Fibroblast of the conjunctiva (primary cell): ENCODE data around the gene DKKL1.

Source experiments
- DNase-seq: peaks from one replicate; pipeline ENCODE4 v3.0.0-alpha.2; 2010; ENCODE audit warnings: low read depth

Gene DKKL1

GRCh38 chr19:49338023-49338677 lies 25.5 kb upstream of the DKKL1 start:
- no peak for DNase-seq

- DNase-seq: no peak
Measured at GRCh38 chr19:49338691-49339300, 24.9 kb upstream of the DKKL1 start.

GRCh38 chr19:49339301-49340068 lies 24.2 kb upstream of the DKKL1 start:
- peak; percentile 75 for DNase-seq

GRCh38 chr19:49340069-49340864 lies 23.4 kb upstream of the DKKL1 start:
- DNase-seq: no peak

- DNase-seq: no peak
Measured at GRCh38 chr19:49340865-49341718, 22.6 kb upstream of the DKKL1 start.

- no peak for DNase-seq
Measured at GRCh38 chr19:49342291-49342721, 21.4 kb upstream of the DKKL1 start.

- DNase-seq: no peak
Measured at GRCh38 chr19:49343123-49343522, 20.6 kb upstream of the DKKL1 start.

GRCh38 chr19:49344505-49345423 lies 18.9 kb upstream of the DKKL1 start:
- no peak for DNase-seq

- DNase-seq: no peak
Measured at GRCh38 chr19:49347191-49347590, 16.5 kb upstream of the DKKL1 start.

- DNase-seq: peak; percentile 66
Measured at GRCh38 chr19:49347835-49348234, 15.8 kb upstream of the DKKL1 start.

GRCh38 chr19:49348305-49349189 lies 15.1 kb upstream of the DKKL1 start:
- DNase-seq: no peak

GRCh38 chr19:49349567-49349966 lies 14.1 kb upstream of the DKKL1 start:
- DNase-seq: no peak

- DNase-seq: no peak
Measured at GRCh38 chr19:49355909-49356353, 7.7 kb upstream of the DKKL1 start.

- no peak for DNase-seq
Measured at GRCh38 chr19:49356382-49356781, 7.3 kb upstream of the DKKL1 start.

GRCh38 chr19:49357186-49357585 lies 6.5 kb upstream of the DKKL1 start:
- no peak for DNase-seq

GRCh38 chr19:49359851-49360820 lies 3.5 kb upstream of the DKKL1 start:
- DNase-seq: no peak

GRCh38 chr19:49361438-49362047 lies 2.1 kb upstream of the DKKL1 start:
- peak; percentile 49 for DNase-seq
